AG04449 (cell line): ENCODE data around the gene TRPC3.

ENCODE experiments used
- CTCF ChIA-PET: fragments of 350-600 bp; formaldehyde crosslinking; extraction: SDS; loops from one replicate; lab custom pipeline; 2021; ENCODE audit warnings: antibody characterized with exemption; lab: Yijun Ruan, JAX
- POLR2A ChIA-PET: fragments of 400-600, 350-600 bp; formaldehyde crosslinking; extraction: SDS; loops from one replicate; lab custom pipeline; 2020; ENCODE audit warnings: antibody characterized with exemption, inconsistent platforms; lab: Yijun Ruan, JAX
- DNase-seq: peaks from one replicate; pipeline ENCODE4 v3.0.0-alpha.2; 2010; ENCODE audit warnings: low read depth, low spot score
- H3K4me3 ChIP-seq: 2 replicates; pipeline ENCODE4 v1.5.1; 2011; ENCODE audit warnings: low read depth, mild to moderate bottlenecking, control low read depth, low read length
- TF ChIP-seq, protein P1 (sequence below): IDR thresholded peaks from one replicate; pipeline ENCODE4 v1.5.1; 2011; ENCODE audit warnings: mild to moderate bottlenecking, moderate library complexity, low read length, control low read depth, inconsistent platforms; ENCODE audit not compliant: insufficient read depth; ENCODE audit errors: missing control alignments

The TRPC3 gene

DNA sequence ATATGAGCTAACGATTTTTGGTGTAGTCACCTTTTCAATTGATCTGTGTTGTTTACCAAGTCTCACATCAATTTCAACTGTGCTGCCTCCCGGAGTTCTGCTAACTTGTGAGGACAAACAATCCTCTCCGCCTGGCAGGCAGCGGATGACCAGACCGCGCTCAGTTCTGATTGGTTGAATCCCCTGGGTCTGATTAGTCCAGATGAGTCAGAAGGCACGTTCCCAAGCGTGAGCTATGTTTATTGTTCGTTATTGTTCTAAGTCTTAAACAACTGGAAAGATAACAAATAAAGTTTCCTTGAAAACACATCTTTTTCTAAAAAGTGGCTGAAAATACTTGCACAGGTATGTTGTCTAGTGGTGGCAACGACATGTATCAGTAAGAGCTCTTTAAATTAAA, 37.9 kb upstream of the TRPC3 start:
- POLR2A ChIA-PET = no interaction called here
- DNase-seq = no peak
- H3K4me3 ChIP-seq = no peak overlapping the region
- CTCF ChIA-PET = no interaction called here
- TF ChIP-seq, protein P1, sequence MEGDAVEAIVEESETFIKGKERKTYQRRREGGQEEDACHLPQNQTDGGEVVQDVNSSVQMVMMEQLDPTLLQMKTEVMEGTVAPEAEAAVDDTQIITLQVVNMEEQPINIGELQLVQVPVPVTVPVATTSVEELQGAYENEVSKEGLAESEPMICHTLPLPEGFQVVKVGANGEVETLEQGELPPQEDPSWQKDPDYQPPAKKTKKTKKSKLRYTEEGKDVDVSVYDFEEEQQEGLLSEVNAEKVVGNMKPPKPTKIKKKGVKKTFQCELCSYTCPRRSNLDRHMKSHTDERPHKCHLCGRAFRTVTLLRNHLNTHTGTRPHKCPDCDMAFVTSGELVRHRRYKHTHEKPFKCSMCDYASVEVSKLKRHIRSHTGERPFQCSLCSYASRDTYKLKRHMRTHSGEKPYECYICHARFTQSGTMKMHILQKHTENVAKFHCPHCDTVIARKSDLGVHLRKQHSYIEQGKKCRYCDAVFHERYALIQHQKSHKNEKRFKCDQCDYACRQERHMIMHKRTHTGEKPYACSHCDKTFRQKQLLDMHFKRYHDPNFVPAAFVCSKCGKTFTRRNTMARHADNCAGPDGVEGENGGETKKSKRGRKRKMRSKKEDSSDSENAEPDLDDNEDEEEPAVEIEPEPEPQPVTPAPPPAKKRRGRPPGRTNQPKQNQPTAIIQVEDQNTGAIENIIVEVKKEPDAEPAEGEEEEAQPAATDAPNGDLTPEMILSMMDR = no peak

DNA sequence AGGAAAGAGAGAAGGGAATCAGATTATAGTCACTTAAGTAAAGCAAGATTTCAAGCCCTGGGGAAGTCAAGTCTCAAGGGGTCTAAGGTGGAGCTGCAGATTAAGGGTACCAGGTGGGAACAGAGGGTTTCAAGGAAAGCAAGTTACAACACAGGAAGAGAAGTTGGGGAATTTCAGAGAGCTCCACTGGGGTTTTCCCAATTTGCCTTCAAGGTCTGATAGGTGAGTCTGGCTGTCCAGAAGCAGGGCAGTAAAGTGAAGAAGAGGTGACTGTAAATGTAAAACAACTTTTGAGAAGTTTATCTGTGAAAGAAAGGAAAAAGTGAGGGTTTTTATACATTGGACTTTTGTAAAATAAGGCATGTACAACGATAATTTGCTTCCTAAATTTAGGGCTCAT, 37.1 kb upstream of the TRPC3 start:
- ChIA-PET CTCF (no interaction called here), POLR2A (no interaction called here)
- DNase-seq = no peak
- TF ChIP-seq, protein P1 = no peak
- H3K4me3 ChIP-seq = no peak overlapping the region

DNA sequence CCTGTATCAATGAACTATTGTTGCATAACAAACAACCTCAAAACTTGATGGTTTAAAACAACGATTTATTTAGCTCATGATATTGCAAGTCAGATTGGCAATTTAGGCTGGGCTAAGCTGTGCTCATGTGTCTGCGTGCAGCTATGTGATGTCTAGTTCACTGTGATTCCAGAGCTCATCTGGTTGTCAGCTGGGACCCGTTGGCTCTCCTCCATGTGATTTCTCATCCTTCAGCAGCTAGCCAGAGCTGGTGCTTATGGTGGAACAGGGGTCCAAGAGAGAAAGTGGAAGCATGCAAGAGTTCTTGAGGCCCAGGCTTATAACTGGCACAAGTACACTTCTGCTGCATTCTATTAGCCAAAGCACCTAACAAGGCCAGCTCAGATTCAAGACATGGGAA, 28.8 kb upstream of the TRPC3 start:
- no peak for DNase-seq
- ChIA-PET CTCF (no interaction called here), POLR2A (no interaction called here)
- H3K4me3 ChIP-seq = no peak overlapping the region
- TF ChIP-seq, protein P1 = no peak

DNA sequence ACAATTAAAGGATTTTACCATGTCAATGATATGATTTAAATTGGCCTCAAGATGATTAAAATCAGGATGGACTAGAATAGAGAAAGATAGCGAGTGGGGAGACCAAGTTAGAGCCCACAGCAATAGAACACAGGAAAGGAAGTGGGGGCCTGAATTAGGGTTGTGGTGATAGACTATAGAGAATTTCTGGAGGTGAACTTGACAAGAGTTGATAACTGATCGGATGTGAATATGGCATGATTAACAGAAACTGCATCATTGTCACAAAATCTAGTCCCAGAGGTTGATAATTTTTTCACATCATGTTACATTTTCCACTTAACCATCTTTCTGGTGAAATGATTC, 26.3 kb upstream of the TRPC3 start:
- no peak for DNase-seq
- ChIA-PET CTCF (no interaction called here), POLR2A (no interaction called here)
- no peak overlapping the region for H3K4me3 ChIP-seq
- TF ChIP-seq, protein P1 = no peak

DNA sequence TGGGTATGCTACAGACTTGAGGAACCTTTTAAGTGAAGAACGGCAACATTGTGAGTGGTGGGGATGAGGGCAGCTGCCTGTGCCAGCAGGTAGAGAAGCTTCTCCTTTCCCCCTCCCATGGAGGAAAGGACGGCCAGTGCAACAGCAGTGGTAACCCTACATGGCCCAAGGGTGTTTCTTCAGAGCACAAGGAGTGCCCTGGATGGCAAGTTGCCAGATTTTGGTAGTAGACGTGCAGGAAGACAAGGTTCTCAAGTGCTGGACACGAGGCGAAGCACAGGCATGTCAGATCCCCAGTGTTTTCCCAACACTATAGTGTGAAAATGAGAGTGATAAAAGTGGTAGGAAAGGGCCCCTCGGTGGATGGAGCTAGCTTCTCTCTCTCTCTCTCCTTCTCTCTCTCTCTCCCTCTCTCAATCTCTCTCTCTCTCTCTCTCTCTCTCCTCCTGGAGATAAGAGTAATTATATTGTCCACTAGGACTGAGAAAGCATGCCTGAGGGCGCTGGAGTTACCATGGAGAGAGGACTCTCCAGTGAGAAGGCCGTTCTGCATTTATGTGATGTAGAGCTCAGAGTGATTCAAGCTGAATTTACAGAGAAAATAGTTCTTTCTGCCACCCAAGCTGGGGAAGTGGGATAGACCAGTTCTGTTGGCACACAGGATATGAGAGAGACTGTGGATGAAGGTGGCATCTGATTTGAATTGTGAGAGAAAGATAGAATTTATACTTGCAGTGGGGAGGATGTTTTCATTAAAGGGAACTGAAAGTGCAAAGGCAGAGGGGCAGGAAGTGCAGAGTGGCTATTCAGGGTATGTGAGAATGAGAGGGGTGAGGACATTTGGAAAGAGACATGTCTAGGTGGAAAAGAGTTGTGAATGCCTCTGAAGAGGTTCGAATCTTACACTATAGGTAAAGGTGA, 25.7 kb upstream of the TRPC3 start:
- DNase-seq = no peak
- CTCF ChIA-PET = no interaction called here
- POLR2A ChIA-PET = no interaction called here
- TF ChIP-seq, protein P1 = no peak
- no peak overlapping the region for H3K4me3 ChIP-seq

DNA sequence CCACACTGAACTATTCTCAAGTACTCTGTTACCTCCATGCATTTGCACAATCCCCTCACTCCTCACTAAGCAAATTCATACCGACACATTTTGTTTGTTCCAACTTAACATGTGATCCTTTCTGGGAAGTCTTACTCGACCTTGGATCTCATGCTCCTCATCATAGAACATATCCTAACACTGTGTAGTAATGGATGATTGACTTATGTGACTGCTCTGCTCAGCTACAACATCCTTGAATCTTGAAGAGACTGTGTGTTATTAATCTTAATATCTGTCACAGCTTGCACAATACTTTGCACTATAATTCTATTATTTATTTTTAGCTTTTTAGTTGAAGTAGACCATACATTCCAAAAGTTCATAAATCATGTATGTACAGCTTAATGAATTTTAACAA, 23.9 kb upstream of the TRPC3 start:
- TF ChIP-seq, protein P1 = no peak
- no peak overlapping the region for H3K4me3 ChIP-seq
- ChIA-PET CTCF (no interaction called here), POLR2A (no interaction called here)
- DNase-seq = no peak
